ENCODE data around the gene RBM44. TPM values are rescaled to one million over a fixed set of nuclear protein-coding genes. Genes with fewer than 3 reads are reported as not detected.
"Not testable (repeated sequence)": the region's sequence is repeated elsewhere in the genome, so short reads cannot be mapped to it uniquely, and the experiment has no call there.

The RBM44 gene
- total and polyA plus RNA-seq, 8 donors: 0.41 to 1.6 (median 1.1) TPM

GRCh38 chr2:237772513-237772912, 26.1 kb upstream of the RBM44 start:
- Histone ChIP-seq H3K36me3 (peaks cover 0 to 96% of the 10 kb centered on the region in 2 donors), H3K27me3 (no peaks in the 10 kb centered on the region), H3K27ac (no peak overlapping the region), H3K9me3 (no peaks in the 10 kb centered on the region), H3K4me3 (no peak overlapping the region), H3K4me1 (no peaks in the 10 kb centered on the region)
- intact Hi-C loops (cut with DNase I): no loop called here
- TF ChIP-seq CTCF (IDR thresholded peaks at IDR 0.05): no peak
- ATAC-seq (no peak), DNase-seq (no peak)

GRCh38 chr2:237773826-237774225, 24.8 kb upstream of the RBM44 start:
- no peak overlapping the region for H3K4me3 ChIP-seq
- TF ChIP-seq CTCF (IDR thresholded peaks at IDR 0.05): no peak
- DNase-seq: no peak
- intact Hi-C loops (cut with DNase I): no loop called here
- H3K27ac ChIP-seq: no peak overlapping the region
- H3K36me3 ChIP-seq: peaks cover 0 to 100% of the 10 kb centered on the region in 2 donors
- H3K27me3 ChIP-seq: no peaks in the 10 kb centered on the region
- no peaks in the 10 kb centered on the region for H3K9me3 ChIP-seq
- no peak for ATAC-seq
- H3K4me1 ChIP-seq: no peaks in the 10 kb centered on the region

GRCh38 chr2:237774811-237775553, 23.6 kb upstream of the RBM44 start:
- H3K27me3 ChIP-seq: no peaks in the 10 kb centered on the region
- intact Hi-C loops (cut with DNase I): no loop called here
- peak; percentile 44 to 50 for TF ChIP-seq CTCF (IDR thresholded peaks at IDR 0.05)
- H3K4me1 ChIP-seq: no peaks in the 10 kb centered on the region
- H3K36me3 ChIP-seq: peaks cover 0 to 100% of the 10 kb centered on the region in 2 donors
- peak in 2 of 4 donors; percentile 15 to 45 for DNase-seq
- H3K9me3 ChIP-seq: no peaks in the 10 kb centered on the region
- no peak overlapping the region for H3K27ac ChIP-seq
- no peak overlapping the region for H3K4me3 ChIP-seq
- peak; percentile 94 for ATAC-seq

GRCh38 chr2:237779521-237779920, 19.1 kb upstream of the RBM44 start:
- DNase-seq (peak in 1 of 4 donors; percentile 61), ATAC-seq (no peak)
- no peak for TF ChIP-seq CTCF (IDR thresholded peaks at IDR 0.05)
- intact Hi-C loops (cut with DNase I): no loop called here
- Histone ChIP-seq H3K9me3 (no peaks in the 10 kb centered on the region), H3K36me3 (peaks cover 0 to 84% of the 10 kb centered on the region in 2 donors), H3K27me3 (no peaks in the 10 kb centered on the region), H3K27ac (no peak overlapping the region), H3K4me3 (no peak overlapping the region), H3K4me1 (no peaks in the 10 kb centered on the region)

- DNase-seq (no peak), ATAC-seq (no peak)
- H3K36me3 ChIP-seq: peaks cover 0 to 67% of the 10 kb centered on the region in 2 donors
- no peaks in the 10 kb centered on the region for H3K27me3 ChIP-seq
- H3K27ac ChIP-seq: no peak overlapping the region
- no peaks in the 10 kb centered on the region for H3K4me1 ChIP-seq
- TF ChIP-seq CTCF (IDR thresholded peaks at IDR 0.05): no peak
- H3K4me3 ChIP-seq: no peak overlapping the region
- intact Hi-C loops (cut with DNase I): no loop called here
- H3K9me3 ChIP-seq: peaks cover 0 to 8% of the 10 kb centered on the region in 2 donors
These were observed 16.4 kb upstream of the RBM44 start for GRCh38 chr2:237782181-237782580.

GRCh38 chr2:237783678-237784077, 14.9 kb upstream of the RBM44 start:
- intact Hi-C loops (cut with DNase I); DNase-seq; H3K27me3 ChIP-seq; H3K4me1 ChIP-seq; H3K4me3 ChIP-seq; ATAC-seq; H3K27ac ChIP-seq; H3K9me3 ChIP-seq: not testable (repeated sequence)
- peaks cover 0 to 58% of the 10 kb centered on the region in 2 donors for H3K36me3 ChIP-seq
